Measurements from ENCODE around the gene TSHZ3. TPM values are rescaled to one million over a fixed set of nuclear protein-coding genes. Genes with fewer than 3 reads are reported as not detected.

Gene TSHZ3
- total RNA-seq, 2 donors from 2014 or later: 0.68 to 1.3 TPM

GRCh38 chr19:31340042-31341025 lies 8.9 kb downstream of the TSHZ3 start:
- H3K4me1 Mint-ChIP-seq: peaks cover 21% of the 10 kb centered on the region
- peaks cover 22% of the 10 kb centered on the region for H3K27me3 Mint-ChIP-seq
- H3K27ac Mint-ChIP-seq: peak overlapping the region; percentile 83
- H3K36me3 Mint-ChIP-seq (ENCODE audit: low read depth): no peaks in the 10 kb centered on the region
- no peaks in the 10 kb centered on the region for H3K9me3 ChIP-seq (ENCODE audit: control insufficient read depth, low read length, poor library complexity, severe bottlenecking)
- ATAC-seq (peak; percentile 81), DNase-seq (peak in 1 of 3 donors; percentile 28)
- peak overlapping the region; percentile 82 for H3K4me3 Mint-ChIP-seq

- Mint-ChIP-seq H3K36me3 (ENCODE audit: low read depth) (no peaks in the 10 kb centered on the region), H3K27me3 (peaks cover 16% of the 10 kb centered on the region), H3K27ac (peak overlapping the region; percentile 83), H3K4me3 (peak overlapping the region; percentile 33), H3K4me1 (peaks cover 21% of the 10 kb centered on the region)
- H3K9me3 ChIP-seq (ENCODE audit: control insufficient read depth, low read length, poor library complexity, severe bottlenecking): no peaks in the 10 kb centered on the region
- no peak for ATAC-seq
- DNase-seq: no peak
These were observed 9.8 kb downstream of the TSHZ3 start for GRCh38 chr19:31339411-31339810.

- H3K9me3 ChIP-seq (ENCODE audit: control insufficient read depth, low read length, poor library complexity, severe bottlenecking): no peaks in the 10 kb centered on the region
- no peak overlapping the region for H3K27ac Mint-ChIP-seq
- peak; percentile 46 for ATAC-seq
- H3K4me3 Mint-ChIP-seq: no peak overlapping the region
- H3K36me3 Mint-ChIP-seq (ENCODE audit: low read depth): no peaks in the 10 kb centered on the region
- no peak for DNase-seq
- peaks cover 16% of the 10 kb centered on the region for H3K27me3 Mint-ChIP-seq
- peaks cover 21% of the 10 kb centered on the region for H3K4me1 Mint-ChIP-seq
These were observed 11.0 kb downstream of the TSHZ3 start for GRCh38 chr19:31338069-31338776.

- H3K27ac Mint-ChIP-seq: no peak overlapping the region
- H3K36me3 Mint-ChIP-seq (ENCODE audit: low read depth): no peaks in the 10 kb centered on the region
These were observed 12.0 kb downstream of the TSHZ3 start for GRCh38 chr19:31337008-31337914.

GRCh38 chr19:31335716-31336115 lies 13.5 kb downstream of the TSHZ3 start:
- ATAC-seq: no peak
- peaks cover 2% of the 10 kb centered on the region for H3K36me3 Mint-ChIP-seq (ENCODE audit: low read depth)
- no peak for DNase-seq
- no peak overlapping the region for H3K4me3 Mint-ChIP-seq
- peaks cover 16% of the 10 kb centered on the region for H3K27me3 Mint-ChIP-seq
- H3K4me1 Mint-ChIP-seq: peaks cover 17% of the 10 kb centered on the region
- no peak overlapping the region for H3K27ac Mint-ChIP-seq
- H3K9me3 ChIP-seq (ENCODE audit: control insufficient read depth, low read length, poor library complexity, severe bottlenecking): no peaks in the 10 kb centered on the region

More at GRCh38 chr19:31337008-31337914, 12.0 kb downstream of the TSHZ3 start:
- H3K9me3 ChIP-seq (ENCODE audit: control insufficient read depth, low read length, poor library complexity, severe bottlenecking): no peaks in the 10 kb centered on the region
- peaks cover 16% of the 10 kb centered on the region for H3K27me3 Mint-ChIP-seq
- ATAC-seq (no peak), DNase-seq (no peak)
- H3K4me3 Mint-ChIP-seq: no peak overlapping the region
- peaks cover 21% of the 10 kb centered on the region for H3K4me1 Mint-ChIP-seq

GRCh38 chr19:31334849-31335624 lies 14.2 kb downstream of the TSHZ3 start:
- no peak overlapping the region for H3K27ac Mint-ChIP-seq
- no peak overlapping the region for H3K4me3 Mint-ChIP-seq
- H3K36me3 Mint-ChIP-seq (ENCODE audit: low read depth): peaks cover 2% of the 10 kb centered on the region
- H3K4me1 Mint-ChIP-seq: peaks cover 12% of the 10 kb centered on the region
- no peak for DNase-seq
- H3K9me3 ChIP-seq (ENCODE audit: control insufficient read depth, low read length, poor library complexity, severe bottlenecking): no peaks in the 10 kb centered on the region
- H3K27me3 Mint-ChIP-seq: peaks cover 16% of the 10 kb centered on the region
- no peak for ATAC-seq

GRCh38 chr19:31334101-31334848 lies 15.0 kb downstream of the TSHZ3 start:
- DNase-seq: no peak
- no peak overlapping the region for H3K27ac Mint-ChIP-seq
- H3K36me3 Mint-ChIP-seq (ENCODE audit: low read depth): peaks cover 2% of the 10 kb centered on the region

GRCh38 chr19:31332096-31332495 lies 17.1 kb downstream of the TSHZ3 start:
- Mint-ChIP-seq H3K27ac (no peak overlapping the region), H3K4me1 (peaks cover 5% of the 10 kb centered on the region), H3K4me3 (no peak overlapping the region), H3K36me3 (ENCODE audit: low read depth) (peaks cover 2% of the 10 kb centered on the region), H3K27me3 (peaks cover 16% of the 10 kb centered on the region)
- ATAC-seq: no peak
- no peaks in the 10 kb centered on the region for H3K9me3 ChIP-seq (ENCODE audit: control insufficient read depth, low read length, poor library complexity, severe bottlenecking)
- no peak for DNase-seq

More at GRCh38 chr19:31334101-31334848, 15.0 kb downstream of the TSHZ3 start:
- ATAC-seq: no peak
- Mint-ChIP-seq H3K4me1 (peaks cover 8% of the 10 kb centered on the region), H3K4me3 (no peak overlapping the region), H3K27me3 (peaks cover 16% of the 10 kb centered on the region)
- no peaks in the 10 kb centered on the region for H3K9me3 ChIP-seq (ENCODE audit: control insufficient read depth, low read length, poor library complexity, severe bottlenecking)

- Mint-ChIP-seq H3K27me3 (peaks cover 16% of the 10 kb centered on the region), H3K27ac (peak overlapping the region; percentile 27)
These were observed 17.7 kb downstream of the TSHZ3 start for GRCh38 chr19:31331536-31331935.

GRCh38 chr19:31330761-31331160 lies 18.5 kb downstream of the TSHZ3 start:
- Mint-ChIP-seq H3K4me3 (no peak overlapping the region), H3K27ac (no peak overlapping the region), H3K4me1 (peaks cover 5% of the 10 kb centered on the region), H3K36me3 (ENCODE audit: low read depth) (peaks cover 2% of the 10 kb centered on the region), H3K27me3 (peaks cover 8% of the 10 kb centered on the region)
- H3K9me3 ChIP-seq (ENCODE audit: control insufficient read depth, low read length, poor library complexity, severe bottlenecking): no peaks in the 10 kb centered on the region
- no peak for ATAC-seq
- no peak for DNase-seq

More at GRCh38 chr19:31331536-31331935, 17.7 kb downstream of the TSHZ3 start:
- DNase-seq: no peak
- Mint-ChIP-seq H3K36me3 (ENCODE audit: low read depth) (peaks cover 2% of the 10 kb centered on the region), H3K4me1 (peaks cover 5% of the 10 kb centered on the region), H3K4me3 (no peak overlapping the region)
- ATAC-seq: no peak
- no peaks in the 10 kb centered on the region for H3K9me3 ChIP-seq (ENCODE audit: control insufficient read depth, low read length, poor library complexity, severe bottlenecking)

- no peaks in the 10 kb centered on the region for H3K9me3 ChIP-seq (ENCODE audit: control insufficient read depth, low read length, poor library complexity, severe bottlenecking)
- Mint-ChIP-seq H3K27ac (no peak overlapping the region), H3K36me3 (ENCODE audit: low read depth) (peaks cover 2% of the 10 kb centered on the region), H3K4me3 (no peak overlapping the region), H3K4me1 (peaks cover 5% of the 10 kb centered on the region), H3K27me3 (peaks cover 3% of the 10 kb centered on the region)
- ATAC-seq (no peak), DNase-seq (no peak)
These were observed 19.0 kb downstream of the TSHZ3 start for GRCh38 chr19:31330237-31330636.
